ENCODE data around the gene EHMT1.

DNA sequence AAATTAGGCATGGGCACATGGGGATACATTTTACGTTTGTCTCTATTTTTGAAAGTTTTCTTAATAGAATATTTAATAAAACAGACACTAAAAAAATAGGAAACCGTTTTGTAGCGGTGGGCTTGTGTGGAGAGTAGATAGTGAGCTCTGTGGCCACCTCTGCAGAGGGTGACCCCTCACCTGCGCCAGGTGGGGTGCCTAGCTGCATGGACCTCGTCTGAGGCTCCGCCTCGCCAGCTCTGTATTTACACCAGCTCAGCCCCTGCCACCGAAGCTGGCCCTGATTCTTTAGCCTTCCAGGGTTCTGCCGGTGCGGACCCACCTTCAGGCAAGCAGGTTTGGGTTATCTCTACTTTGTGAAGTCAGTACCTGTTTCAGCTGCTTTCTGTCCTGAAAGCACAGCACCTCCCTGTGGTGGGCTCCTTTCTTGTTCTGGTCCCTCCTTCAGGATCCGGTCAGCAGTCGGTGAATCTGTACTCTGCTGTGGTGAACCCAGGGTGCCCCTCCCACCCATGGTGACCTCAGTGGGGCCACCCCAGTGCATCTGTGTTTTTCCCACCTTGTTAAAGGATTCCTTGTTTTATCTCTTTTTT, 153.6 kb downstream of the EHMT1 start:
- TF ChIP-seq, protein P1, sequence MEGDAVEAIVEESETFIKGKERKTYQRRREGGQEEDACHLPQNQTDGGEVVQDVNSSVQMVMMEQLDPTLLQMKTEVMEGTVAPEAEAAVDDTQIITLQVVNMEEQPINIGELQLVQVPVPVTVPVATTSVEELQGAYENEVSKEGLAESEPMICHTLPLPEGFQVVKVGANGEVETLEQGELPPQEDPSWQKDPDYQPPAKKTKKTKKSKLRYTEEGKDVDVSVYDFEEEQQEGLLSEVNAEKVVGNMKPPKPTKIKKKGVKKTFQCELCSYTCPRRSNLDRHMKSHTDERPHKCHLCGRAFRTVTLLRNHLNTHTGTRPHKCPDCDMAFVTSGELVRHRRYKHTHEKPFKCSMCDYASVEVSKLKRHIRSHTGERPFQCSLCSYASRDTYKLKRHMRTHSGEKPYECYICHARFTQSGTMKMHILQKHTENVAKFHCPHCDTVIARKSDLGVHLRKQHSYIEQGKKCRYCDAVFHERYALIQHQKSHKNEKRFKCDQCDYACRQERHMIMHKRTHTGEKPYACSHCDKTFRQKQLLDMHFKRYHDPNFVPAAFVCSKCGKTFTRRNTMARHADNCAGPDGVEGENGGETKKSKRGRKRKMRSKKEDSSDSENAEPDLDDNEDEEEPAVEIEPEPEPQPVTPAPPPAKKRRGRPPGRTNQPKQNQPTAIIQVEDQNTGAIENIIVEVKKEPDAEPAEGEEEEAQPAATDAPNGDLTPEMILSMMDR (CRISPR knock-in tag; IDR thresholded peaks at IDR 0.05) = peak; percentile 43
- TF ChIP-seq ZNF501 (CRISPR knock-in tag; IDR thresholded peaks at IDR 0.05) (no peak), HDAC6 (IDR thresholded peaks at IDR 0.05; ENCODE audit: low read depth, low read length) (no peak), JUNB (CRISPR knock-in tag; IDR thresholded peaks at IDR 0.05; ENCODE audit: borderline replicate concordance) (no peak)
- TF ChIP-seq, protein P2, sequence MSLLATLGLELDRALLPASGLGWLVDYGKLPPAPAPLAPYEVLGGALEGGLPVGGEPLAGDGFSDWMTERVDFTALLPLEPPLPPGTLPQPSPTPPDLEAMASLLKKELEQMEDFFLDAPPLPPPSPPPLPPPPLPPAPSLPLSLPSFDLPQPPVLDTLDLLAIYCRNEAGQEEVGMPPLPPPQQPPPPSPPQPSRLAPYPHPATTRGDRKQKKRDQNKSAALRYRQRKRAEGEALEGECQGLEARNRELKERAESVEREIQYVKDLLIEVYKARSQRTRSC (CRISPR knock-in tag; IDR thresholded peaks at IDR 0.05; ENCODE audit: low read depth) = no peak

All from HepG2 (cell line).